A673 (cell line): ENCODE measurements around the gene CDRT4. TPM values are rescaled to one million over a fixed set of nuclear protein-coding genes. Genes with fewer than 3 reads are reported as not detected.

Experiments used
- BruUV-seq: library from RNA; stranded (reverse); fragments of 400-500 nt; replicated peaks from 2 replicates; lab custom pipeline; 2021; lab: Mats Ljungman, UMichigan
- CTCF ChIA-PET: fragments of 300-600 bp; sonication (Branson Sonifier 250); formaldehyde crosslinking; loops from one replicate; lab custom pipeline; 2022; ENCODE audit warnings: antibody characterized with exemption; lab: Charles Lee
- POLR2A ChIA-PET: fragments of 300-600 bp; sonication (Branson Sonifier 250); formaldehyde crosslinking; loops from one replicate; lab custom pipeline; 2022; ENCODE audit warnings: antibody characterized with exemption; ENCODE audit not compliant: low non-redundant PET; lab: Charles Lee
- DNase-seq: peaks from one replicate; pipeline ENCODE4 v3.0.0-alpha.2; 2015; ENCODE audit warnings: low spot score
- H3K27ac ChIP-seq: fragments of 200-600 bp; sonication (generic); 2 replicates; pipeline ENCODE4 v1.5.1; 2016; ENCODE audit warnings: mixed run types, low read depth, mild to moderate bottlenecking, mixed read lengths, antibody characterized with exemption, low read length; ENCODE audit not compliant: poor library complexity, severe bottlenecking
- H3K27me3 ChIP-seq: fragments of 200-600 bp; sonication (generic); replicated peaks from 2 replicates; pipeline ENCODE4 v1.6.1; 2017; ENCODE audit warnings: mixed run types, low read depth, mild to moderate bottlenecking, mixed read lengths, antibody characterized with exemption, low read length; ENCODE audit not compliant: insufficient read depth, poor library complexity
- H3K36me3 ChIP-seq: fragments of 200-600 bp; sonication (generic); 2 replicates; pipeline ENCODE4 v1.6.1; 2016; ENCODE audit warnings: mixed run types, mild to moderate bottlenecking, mixed read lengths, antibody characterized with exemption, low read length; ENCODE audit not compliant: insufficient read depth, poor library complexity, severe bottlenecking
- H3K4me1 ChIP-seq: fragments of 200-600 bp; sonication (generic); 2 replicates; pipeline ENCODE4 v1.6.1; 2017; ENCODE audit warnings: mixed run types, mild to moderate bottlenecking, mixed read lengths, antibody characterized with exemption, low read length; ENCODE audit not compliant: insufficient read depth, poor library complexity, severe bottlenecking
- H3K4me3 ChIP-seq: fragments of 200-600 bp; sonication (generic); 2 replicates; pipeline ENCODE4 v1.5.1; 2016; ENCODE audit warnings: low read depth, mixed run types, mild to moderate bottlenecking, mixed read lengths, low read length; ENCODE audit not compliant: poor library complexity, severe bottlenecking
- H3K9me3 ChIP-seq: fragments of 200-600 bp; sonication (generic); 2 replicates; pipeline ENCODE4 v1.6.1; 2016; ENCODE audit warnings: mixed run types, low read depth, mild to moderate bottlenecking, mixed read lengths, antibody characterized with exemption, low read length; ENCODE audit not compliant: poor library complexity, severe bottlenecking
- CTCF ChIP-seq: fragments of 300-800, 200-600 bp; sonication (generic); conservative IDR thresholded peaks from 2 replicates; pipeline ENCODE4 v1.5.1; 2017; ENCODE audit warnings: low read depth, mild to moderate bottlenecking, antibody characterized with exemption, low read length, moderate library complexity, mixed read lengths
- EZH2 ChIP-seq: fragments of 200-600 bp; sonication (generic); IDR thresholded peaks from 2 replicates; pipeline ENCODE4 v1.6.1; 2017; ENCODE audit warnings: borderline replicate concordance, low read depth, mild to moderate bottlenecking, mixed read lengths, antibody characterized with exemption, low read length; ENCODE audit not compliant: poor library complexity, severe bottlenecking
- intact Hi-C: fragments of 100-400 bp; cut with micrococcal nuclease; formaldehyde crosslinking; loops from one replicate; pipeline ENCODE4 v1.10.0; 2022; ENCODE audit not compliant: unreplicated experiment
- total RNA-seq: library from RNA; stranded (reverse); gene quantifications from 2 replicates; pipeline ENCODE4 v1.2.3, GENCODE V29; 2021

The CDRT4 gene
- total RNA-seq, 1 experiment from 2014 or later: 0.62 TPM

- POLR2A ChIA-PET: no interaction called here
These were observed 8.4 kb upstream of the CDRT4 start for GRCh38 chr17:15475631-15476354.

DNA sequence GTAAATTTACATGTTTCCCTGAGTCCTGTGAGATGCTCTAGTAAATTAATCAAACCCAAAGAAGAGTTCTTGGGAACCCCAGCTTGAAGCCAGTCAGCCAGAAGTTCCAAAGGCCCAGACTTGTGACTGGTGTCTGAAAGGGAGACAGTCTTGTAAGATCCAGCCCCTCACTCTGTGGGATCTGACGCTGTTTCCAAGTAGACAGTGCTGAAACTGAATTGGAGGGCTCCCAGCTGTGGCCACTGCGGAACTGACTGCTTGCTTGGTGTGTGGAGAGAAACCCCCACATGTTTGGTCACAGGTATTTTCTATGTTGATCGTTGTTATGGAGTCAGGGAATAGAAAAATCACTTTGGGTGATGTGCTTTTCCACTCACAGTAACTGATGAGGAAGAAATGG, 5.5 kb upstream of the CDRT4 start:
- intact Hi-C loops: no loop called here
- Histone ChIP-seq H3K36me3 (no peaks in the 10 kb centered on the region), H3K27ac (no peak overlapping the region), H3K27me3 (no peaks in the 10 kb centered on the region), H3K4me1 (no peaks in the 10 kb centered on the region), H3K9me3 (no peaks in the 10 kb centered on the region), H3K4me3 (no peak overlapping the region)
- TF ChIP-seq CTCF (no peak), EZH2 (no peak)
- no TSS peak for BruUV-seq
- DNase-seq: no peak
- POLR2A ChIA-PET: no interaction called here
- CTCF ChIA-PET: no interaction called here

More at GRCh38 chr17:15475631-15476354, 8.4 kb upstream of the CDRT4 start:
- BruUV-seq: no TSS peak
- Histone ChIP-seq H3K4me1 (no peaks in the 10 kb centered on the region), H3K27ac (no peak overlapping the region), H3K36me3 (no peaks in the 10 kb centered on the region), H3K9me3 (no peaks in the 10 kb centered on the region), H3K27me3 (no peaks in the 10 kb centered on the region), H3K4me3 (no peak overlapping the region)
- TF ChIP-seq CTCF: no peak
- TF ChIP-seq EZH2: no peak
- no peak for DNase-seq
- CTCF ChIA-PET: no interaction called here
- intact Hi-C loops: no loop called here

DNA sequence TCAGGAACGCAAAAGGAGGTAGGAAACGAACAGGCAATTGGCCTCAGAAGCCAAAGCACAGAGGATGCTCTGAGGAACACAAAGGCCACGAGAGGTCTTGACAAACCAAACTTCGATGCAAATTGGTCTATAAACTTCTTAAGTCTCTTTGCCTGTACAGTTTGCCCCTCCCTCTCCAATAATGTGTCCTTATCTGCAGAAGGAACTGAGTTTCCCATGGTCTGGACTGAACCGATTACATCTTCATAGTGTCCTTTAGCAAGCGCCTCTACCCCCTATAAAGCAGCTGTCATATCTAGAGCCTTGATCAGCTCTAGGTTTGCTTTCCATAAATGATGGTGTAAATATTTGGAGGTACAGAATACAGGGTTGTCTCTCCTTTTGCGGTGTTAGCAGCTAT, 3.1 kb upstream of the CDRT4 start:
- POLR2A ChIA-PET: interaction anchor here (0.6 to 0.7 kb wide), 2 partner anchors 68 to 748 kb away, joined by 3 to 4 read pairs; no protein-coding TSS in a partner anchor
- Histone ChIP-seq H3K36me3 (no peaks in the 10 kb centered on the region), H3K4me1 (no peaks in the 10 kb centered on the region), H3K9me3 (no peaks in the 10 kb centered on the region), H3K4me3 (no peak overlapping the region), H3K27me3 (no peaks in the 10 kb centered on the region), H3K27ac (no peak overlapping the region)
- CTCF ChIA-PET: no interaction called here
- BruUV-seq: no TSS peak
- DNase-seq: no peak
- TF ChIP-seq EZH2 (no peak), CTCF (no peak)
- intact Hi-C loops: no loop called here
